Calu3 (cell line): ENCODE measurements around the gene GPSM1. TPM values are rescaled to one million over a fixed set of nuclear protein-coding genes. Genes with fewer than 3 reads are reported as not detected.

Experiments used
- BruUV-seq: library from RNA; stranded (reverse); fragments of 400-500 nt; replicated peaks from 2 replicates; lab custom pipeline; 2021; lab: Mats Ljungman, UMichigan
- CTCF ChIA-PET: fragments of 300-600 bp; sonication (Branson Sonifier 250); formaldehyde crosslinking; loops from one replicate; lab custom pipeline; 2022; ENCODE audit warnings: antibody characterized with exemption; lab: Charles Lee
- DNase-seq: peaks from one replicate; pipeline ENCODE4 v3.0.0; 2022
- H3K27ac Mint-ChIP-seq: one replicate; pipeline ENCODE4 v1.8.0; 2022; ENCODE audit warnings: mixed read lengths; ENCODE audit not compliant: unreplicated experiment
- H3K27me3 Mint-ChIP-seq: one replicate; pipeline ENCODE4 v1.8.0; 2022; ENCODE audit warnings: mixed read lengths; ENCODE audit not compliant: unreplicated experiment
- H3K36me3 Mint-ChIP-seq: one replicate; pipeline ENCODE4 v1.8.0; 2022; ENCODE audit warnings: mild to moderate bottlenecking, moderate library complexity, mixed read lengths; ENCODE audit not compliant: insufficient read depth, unreplicated experiment
- H3K4me1 Mint-ChIP-seq: one replicate; pipeline ENCODE4 v1.8.0; 2022; ENCODE audit warnings: mild to moderate bottlenecking, low read depth, mixed read lengths; ENCODE audit not compliant: unreplicated experiment
- H3K4me3 Mint-ChIP-seq: one replicate; pipeline ENCODE4 v1.8.0; 2022; ENCODE audit warnings: mild to moderate bottlenecking, low read depth, moderate library complexity, mixed read lengths; ENCODE audit not compliant: unreplicated experiment
- H3K9me3 Mint-ChIP-seq: one replicate; pipeline ENCODE4 v1.8.0; 2022; ENCODE audit warnings: low read depth, mixed read lengths; ENCODE audit not compliant: unreplicated experiment
- CTCF ChIP-seq: fragments of 200-600 bp; IDR thresholded peaks from one replicate; pipeline ENCODE4 v1.8.0; 2022; ENCODE audit warnings: antibody characterized with exemption; ENCODE audit not compliant: unreplicated experiment
- intact Hi-C: fragments of 100-400 bp; cut with micrococcal nuclease; formaldehyde crosslinking; loops from one replicate; pipeline ENCODE4 v1.10.0; 2022; ENCODE audit not compliant: unreplicated experiment
- total RNA-seq: library from RNA; stranded (reverse); gene quantifications from 2 replicates; pipeline ENCODE4 v1.2.3, GENCODE V29; 2022

GPSM1 gene
- total RNA-seq, 1 experiment from 2014 or later, result 3.9 TPM

- no peak for DNase-seq
- Mint-ChIP-seq H3K9me3 (no peaks in the 10 kb centered on the region), H3K4me3 (no peak overlapping the region), H3K27ac (no peak overlapping the region), H3K27me3 (peaks cover 11% of the 10 kb centered on the region), H3K36me3 (peaks cover 33% of the 10 kb centered on the region), H3K4me1 (peaks cover 8% of the 10 kb centered on the region)
- intact Hi-C loops, result no loop called here
- no TSS peak for BruUV-seq
- CTCF ChIA-PET, result no interaction called here
- no peak for TF ChIP-seq CTCF
Measured at GRCh38 chr9:136357202-136357725, 29.9 kb downstream of the GPSM1 start.

- peaks cover 11% of the 10 kb centered on the region for H3K27me3 Mint-ChIP-seq
- no peak for TF ChIP-seq CTCF
- no peak for DNase-seq
- intact Hi-C loops, result no loop called here
- no peak overlapping the region for H3K27ac Mint-ChIP-seq
- no TSS peak for BruUV-seq
- no peak overlapping the region for H3K4me3 Mint-ChIP-seq
- CTCF ChIA-PET, result no interaction called here
- no peaks in the 10 kb centered on the region for H3K9me3 Mint-ChIP-seq
- peaks cover 38% of the 10 kb centered on the region for H3K36me3 Mint-ChIP-seq
- H3K4me1 Mint-ChIP-seq, result peaks cover 8% of the 10 kb centered on the region
Measured at GRCh38 chr9:136358016-136358415, 30.7 kb downstream of the GPSM1 start.

- no peak for DNase-seq
- intact Hi-C loops, result no loop called here
- Mint-ChIP-seq H3K4me3 (no peak overlapping the region), H3K27ac (no peak overlapping the region), H3K4me1 (peaks cover 8% of the 10 kb centered on the region), H3K36me3 (peaks cover 47% of the 10 kb centered on the region), H3K27me3 (peaks cover 11% of the 10 kb centered on the region), H3K9me3 (no peaks in the 10 kb centered on the region)
- CTCF ChIA-PET, result no interaction called here
- no peak for TF ChIP-seq CTCF
- BruUV-seq, result no TSS peak
Measured at GRCh38 chr9:136358888-136359287, 31.5 kb downstream of the GPSM1 start.

- intact Hi-C loops, result no loop called here
- Mint-ChIP-seq H3K27me3 (peaks cover 2% of the 10 kb centered on the region), H3K27ac (no peak overlapping the region), H3K4me3 (no peak overlapping the region), H3K9me3 (no peaks in the 10 kb centered on the region), H3K4me1 (peaks cover under 1% of the 10 kb centered on the region), H3K36me3 (peaks cover 38% of the 10 kb centered on the region)
- TF ChIP-seq CTCF, result no peak
- CTCF ChIA-PET, result no interaction called here
- no peak for DNase-seq
- BruUV-seq, result no TSS peak
Measured at GRCh38 chr9:136359774-136360718, 32.7 kb downstream of the GPSM1 start.
